Astrocyte of the cerebellum (primary cell): Measurements from ENCODE around the gene AACS.

ENCODE experiments used
- DNase-seq: peaks from one replicate; pipeline ENCODE4 v3.0.0-alpha.2; 2011; ENCODE audit warnings: low read depth
- H3K4me3 ChIP-seq: 2 replicates; pipeline ENCODE4 v1.5.1; 2011; ENCODE audit warnings: mild to moderate bottlenecking, low read depth, low read length, moderate library complexity
- CTCF ChIP-seq: IDR thresholded peaks from 2 replicates; pipeline ENCODE4 v1.5.1; 2012; ENCODE audit warnings: low read length, low read depth, moderate library complexity, mild to moderate bottlenecking; ENCODE audit errors: missing control alignments
- in situ Hi-C: cut with HindIII; loops from 2 replicates; pipeline ENCODE4 v1.10.0; 2017; ENCODE audit warnings: low sequenced_read_pairs

The AACS gene

GRCh38 chr12:125157177-125157576 is 91.9 kb downstream of the AACS start:
- in situ Hi-C loops: no loop called here
- TF ChIP-seq CTCF: no peak
- H3K4me3 ChIP-seq: no peak overlapping the region

GRCh38 chr12:125159702-125160101 is 94.5 kb downstream of the AACS start:
- no peak for TF ChIP-seq CTCF
- no peak overlapping the region for H3K4me3 ChIP-seq
- DNase-seq: no peak
- in situ Hi-C loops: no loop called here

More at GRCh38 chr12:125157177-125157576, 91.9 kb downstream of the AACS start:
- no peak for DNase-seq

GRCh38 chr12:125160281-125160955 is 95.2 kb downstream of the AACS start:
- in situ Hi-C loops: no loop called here

GRCh38 chr12:125161712-125162022 is 96.4 kb downstream of the AACS start:
- no peak for TF ChIP-seq CTCF
- H3K4me3 ChIP-seq: no peak overlapping the region
- DNase-seq: no peak
- in situ Hi-C loops: no loop called here

More at GRCh38 chr12:125160281-125160955, 95.2 kb downstream of the AACS start:
- no peak for TF ChIP-seq CTCF
- H3K4me3 ChIP-seq: no peak overlapping the region
- no peak for DNase-seq

- in situ Hi-C loops: no loop called here
- DNase-seq: no peak
- H3K4me3 ChIP-seq: no peak overlapping the region
- TF ChIP-seq CTCF: no peak
Observed at GRCh38 chr12:125162489-125163028, 97.3 kb downstream of the AACS start.

GRCh38 chr12:125163148-125163547 is 97.9 kb downstream of the AACS start:
- no peak for TF ChIP-seq CTCF
- in situ Hi-C loops: no loop called here

More at GRCh38 chr12:125163148-125163547, 97.9 kb downstream of the AACS start:
- no peak overlapping the region for H3K4me3 ChIP-seq
- DNase-seq: no peak
